Stimulated activated CD8-positive, alpha-beta memory T cell treated with anti-CD3 and anti-CD28 coated beads, Interleukin-7, amount 100 ng/mL, for 48 hours (primary cell): ENCODE results near the gene NEK8.

ENCODE experiments used
- DNase-seq, 2 donors: peaks; one replicate each; pipeline ENCODE4 v3.0.0-alpha.2; 2020; ENCODE audit warnings: low read depth in 1 of 2; ENCODE audit errors: extremely low read depth in 1 of 2

NEK8 gene

GRCh38 chr17:28744104-28744971, 15.8 kb downstream of the NEK8 start:
- DNase-seq = no peak

- DNase-seq = no peak
Observed at GRCh38 chr17:28744972-28745785, 16.6 kb downstream of the NEK8 start.

GRCh38 chr17:28745786-28746411, 17.3 kb downstream of the NEK8 start:
- no peak for DNase-seq

GRCh38 chr17:28746611-28747050, 18.0 kb downstream of the NEK8 start:
- no peak for DNase-seq

GRCh38 chr17:28747051-28747691, 18.6 kb downstream of the NEK8 start:
- DNase-seq = no peak

- no peak for DNase-seq
Observed at GRCh38 chr17:28747801-28748750, 19.5 kb downstream of the NEK8 start.

- DNase-seq = no peak
Observed at GRCh38 chr17:28748852-28749515, 20.4 kb downstream of the NEK8 start.

GRCh38 chr17:28749516-28750177, 21.1 kb downstream of the NEK8 start:
- DNase-seq = no peak

GRCh38 chr17:28750178-28751047, 21.8 kb downstream of the NEK8 start:
- DNase-seq = peak; percentile 61 to 87

GRCh38 chr17:28751600-28752366, 23.2 kb downstream of the NEK8 start:
- DNase-seq = no peak

GRCh38 chr17:28755486-28755885, 26.9 kb downstream of the NEK8 start:
- no peak for DNase-seq

- no peak for DNase-seq
Observed at GRCh38 chr17:28756049-28756804, 27.6 kb downstream of the NEK8 start.

- no peak for DNase-seq
Observed at GRCh38 chr17:28758411-28759121, 30.0 kb downstream of the NEK8 start.

GRCh38 chr17:28759256-28759865, 30.8 kb downstream of the NEK8 start:
- no peak for DNase-seq
